ENCODE measurements around the gene CXCL16.
A peak's percentile ranks its signal among the peaks of the same experiment; 100 is the strongest.

Gene CXCL16

DNA sequence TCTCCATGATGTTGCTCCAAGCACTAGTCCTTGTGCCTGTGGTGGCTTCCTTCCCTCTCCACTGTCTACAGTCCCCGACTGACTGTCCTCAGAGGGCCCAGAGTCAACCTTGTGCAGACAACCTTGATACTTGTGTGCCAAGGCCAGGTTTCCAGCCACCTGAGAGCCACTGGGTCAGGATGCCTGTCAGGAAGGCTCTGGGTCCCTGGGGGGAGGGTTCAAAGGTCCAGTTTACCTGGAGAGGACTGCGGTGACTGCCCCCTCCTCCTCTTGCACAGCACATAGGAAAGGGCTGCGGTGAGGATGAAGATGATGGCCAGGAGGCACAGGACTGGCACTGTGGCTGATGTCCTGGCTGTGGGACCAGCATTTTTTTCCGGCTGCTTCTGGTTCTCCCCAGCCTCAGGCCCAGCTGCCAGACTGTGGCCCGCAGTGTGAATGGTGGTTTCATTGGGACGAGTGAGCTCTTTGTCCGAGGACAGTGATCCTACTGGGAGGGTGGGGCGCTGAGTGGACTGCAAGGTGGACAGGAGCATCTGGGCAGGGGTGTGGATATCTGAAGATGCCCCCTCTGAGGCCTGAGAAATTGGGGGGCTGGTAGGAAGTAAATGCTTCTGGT lies 4.8 kb downstream of the CXCL16 start:
- peaks cover 9% of the 10 kb centered on the region for H3K27me3 ChIP-seq (ENCODE audit: insufficient read depth, low read length)

DNA sequence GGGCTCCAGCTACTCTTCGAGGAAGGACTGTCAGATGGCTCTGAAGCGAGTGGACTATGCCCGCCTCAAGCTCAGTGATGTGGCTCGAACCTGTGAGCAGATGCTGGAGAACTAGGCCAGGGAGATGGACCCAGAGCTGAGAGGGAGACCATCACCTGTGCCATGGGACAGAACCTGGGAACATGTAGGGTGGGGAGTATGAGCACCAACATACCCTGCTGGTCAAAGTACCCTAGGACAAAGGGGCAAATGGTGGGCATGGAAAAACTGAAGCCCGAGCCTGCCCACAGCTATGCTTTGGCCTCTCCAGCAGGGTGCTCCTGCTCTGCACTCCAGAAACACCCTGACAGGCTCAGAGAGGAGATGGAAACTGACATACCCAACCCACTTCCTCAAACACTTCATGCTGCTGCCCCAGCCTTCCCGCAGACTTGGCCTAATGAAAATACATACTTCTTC lies 6.6 kb downstream of the CXCL16 start:
- 0 out of 2 replicates have a peak overlapping the region, but pooled peaks have one; percentile 1 for H3K9ac ChIP-seq (ENCODE audit: low read length)
- TF ChIP-seq, protein P1, sequence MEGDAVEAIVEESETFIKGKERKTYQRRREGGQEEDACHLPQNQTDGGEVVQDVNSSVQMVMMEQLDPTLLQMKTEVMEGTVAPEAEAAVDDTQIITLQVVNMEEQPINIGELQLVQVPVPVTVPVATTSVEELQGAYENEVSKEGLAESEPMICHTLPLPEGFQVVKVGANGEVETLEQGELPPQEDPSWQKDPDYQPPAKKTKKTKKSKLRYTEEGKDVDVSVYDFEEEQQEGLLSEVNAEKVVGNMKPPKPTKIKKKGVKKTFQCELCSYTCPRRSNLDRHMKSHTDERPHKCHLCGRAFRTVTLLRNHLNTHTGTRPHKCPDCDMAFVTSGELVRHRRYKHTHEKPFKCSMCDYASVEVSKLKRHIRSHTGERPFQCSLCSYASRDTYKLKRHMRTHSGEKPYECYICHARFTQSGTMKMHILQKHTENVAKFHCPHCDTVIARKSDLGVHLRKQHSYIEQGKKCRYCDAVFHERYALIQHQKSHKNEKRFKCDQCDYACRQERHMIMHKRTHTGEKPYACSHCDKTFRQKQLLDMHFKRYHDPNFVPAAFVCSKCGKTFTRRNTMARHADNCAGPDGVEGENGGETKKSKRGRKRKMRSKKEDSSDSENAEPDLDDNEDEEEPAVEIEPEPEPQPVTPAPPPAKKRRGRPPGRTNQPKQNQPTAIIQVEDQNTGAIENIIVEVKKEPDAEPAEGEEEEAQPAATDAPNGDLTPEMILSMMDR (IDR thresholded peaks at IDR 0.05; ENCODE audit: low read length), result peak; percentile 37; the same call in 1 of the 2 replicates
- no peak for TF ChIP-seq EZH2 (IDR thresholded peaks at IDR 0.05; ENCODE audit: borderline replicate concordance, low read length)

More for the DNA sequence above, 4.8 kb downstream of the CXCL16 start:
- Histone ChIP-seq H3F3A (ENCODE audit: insufficient read depth, low read length) (peaks cover 4% of the 10 kb centered on the region; the same call in 1 of the 2 replicates), H3K9me2 (ENCODE audit: low read depth, low read length) (no peaks in the 10 kb centered on the region), H3K4me3 (ENCODE audit: low read depth, low read length, poor library complexity, severe bottlenecking) (no peak overlapping the region), H3K9me3 (ENCODE audit: low read length) (no peaks in the 10 kb centered on the region), H4K20me1 (ENCODE audit: insufficient read depth, low read length) (no peaks in the 10 kb centered on the region), H3K4me1 (ENCODE audit: insufficient read depth, low read length, severe bottlenecking) (peaks cover 42% of the 10 kb centered on the region), H3K36me3 (ENCODE audit: insufficient read depth, low read length) (no peaks in the 10 kb centered on the region), H3K9ac (ENCODE audit: low read length) (no peak overlapping the region), H3K27ac (ENCODE audit: low read depth, low read length, poor library complexity, severe bottlenecking) (no peak overlapping the region), H2AFZ (ENCODE audit: low read length) (no peak overlapping the region), H3K79me2 (ENCODE audit: insufficient read depth, low read length) (no peaks in the 10 kb centered on the region), H3K4me2 (ENCODE audit: low read length) (no peak overlapping the region)
- TF ChIP-seq EZH2 (IDR thresholded peaks at IDR 0.05; ENCODE audit: borderline replicate concordance, low read length), result no peak

DNA sequence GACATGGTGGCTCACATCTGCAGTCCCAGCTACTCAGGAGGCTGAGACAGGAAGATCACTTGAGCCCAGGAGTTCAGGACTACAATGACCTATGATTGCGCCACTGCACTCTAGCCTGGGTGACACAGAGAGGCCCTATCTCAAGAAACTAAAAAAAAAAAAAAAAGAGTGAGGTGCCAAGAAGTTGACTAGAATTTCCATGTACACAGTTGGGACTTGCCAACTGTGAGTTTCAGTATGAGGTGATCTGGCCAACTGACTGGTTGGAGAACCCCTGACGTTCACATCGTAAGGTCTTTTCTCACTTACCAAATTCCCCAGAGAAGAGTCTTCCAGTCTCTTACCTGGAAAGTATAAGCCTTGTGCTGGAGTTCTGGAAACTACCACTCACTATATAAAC lies 11.6 kb downstream of the CXCL16 start:
- peaks cover 4% of the 10 kb centered on the region; the same call in 1 of the 2 replicates for H3F3A ChIP-seq (ENCODE audit: insufficient read depth, low read length)
- no peaks in the 10 kb centered on the region for H3K27me3 ChIP-seq (ENCODE audit: insufficient read depth, low read length)
- no peak for TF ChIP-seq EZH2 (IDR thresholded peaks at IDR 0.05; ENCODE audit: borderline replicate concordance, low read length)
- TF ChIP-seq, protein P1 (IDR thresholded peaks at IDR 0.05; ENCODE audit: low read length), result no peak
- H3K79me2 ChIP-seq (ENCODE audit: insufficient read depth, low read length), result no peaks in the 10 kb centered on the region
- H4K20me1 ChIP-seq (ENCODE audit: insufficient read depth, low read length), result no peaks in the 10 kb centered on the region
- no peak overlapping the region for H3K27ac ChIP-seq (ENCODE audit: low read depth, low read length, poor library complexity, severe bottlenecking)
- H3K9me2 ChIP-seq (ENCODE audit: low read depth, low read length), result no peaks in the 10 kb centered on the region
- no peak overlapping the region for H3K9ac ChIP-seq (ENCODE audit: low read length)
- H3K4me2 ChIP-seq (ENCODE audit: low read length), result no peak overlapping the region
- no peak overlapping the region for H3K4me3 ChIP-seq (ENCODE audit: low read depth, low read length, poor library complexity, severe bottlenecking)
- H3K4me1 ChIP-seq (ENCODE audit: insufficient read depth, low read length, severe bottlenecking), result peaks cover 22% of the 10 kb centered on the region
- H3K36me3 ChIP-seq (ENCODE audit: insufficient read depth, low read length), result no peaks in the 10 kb centered on the region
- no peaks in the 10 kb centered on the region for H3K9me3 ChIP-seq (ENCODE audit: low read length)
- no peak overlapping the region for H2AFZ ChIP-seq (ENCODE audit: low read length)

More for the DNA sequence above, 6.6 kb downstream of the CXCL16 start:
- no peaks in the 10 kb centered on the region for H3K27me3 ChIP-seq (ENCODE audit: insufficient read depth, low read length)
- H3K9me3 ChIP-seq (ENCODE audit: low read length), result no peaks in the 10 kb centered on the region
- no peaks in the 10 kb centered on the region for H3K79me2 ChIP-seq (ENCODE audit: insufficient read depth, low read length)
- H3K36me3 ChIP-seq (ENCODE audit: insufficient read depth, low read length), result no peaks in the 10 kb centered on the region
- no peaks in the 10 kb centered on the region for H4K20me1 ChIP-seq (ENCODE audit: insufficient read depth, low read length)
- peak overlapping the region; percentile 28 for H3K27ac ChIP-seq (ENCODE audit: low read depth, low read length, poor library complexity, severe bottlenecking)
- H3K9me2 ChIP-seq (ENCODE audit: low read depth, low read length), result no peaks in the 10 kb centered on the region
- H3K4me3 ChIP-seq (ENCODE audit: low read depth, low read length, poor library complexity, severe bottlenecking), result peak overlapping the region; percentile 81
- H3K4me1 ChIP-seq (ENCODE audit: insufficient read depth, low read length, severe bottlenecking), result peaks cover 28% of the 10 kb centered on the region
- no peak overlapping the region for H2AFZ ChIP-seq (ENCODE audit: low read length)
- peaks cover 4% of the 10 kb centered on the region; the same call in 1 of the 2 replicates for H3F3A ChIP-seq (ENCODE audit: insufficient read depth, low read length)
- peak overlapping the region; percentile 72; the same call in 1 of the 2 replicates for H3K4me2 ChIP-seq (ENCODE audit: low read length)

Measured in OCI-LY1 (cell line).